K562 (cell line): ENCODE results near the gene PDCD6IP. TPM values are rescaled to one million over a fixed set of nuclear protein-coding genes. Genes with fewer than 3 reads are reported as not detected.

ENCODE experiments used
- ATAC-seq: fragments of 200-7000 bp; cut with Tn5 transposase; 3 replicates; pipeline ENCODE4 v1.9.1; 2020; ENCODE audit warnings: moderate library complexity
- BruUV-seq: library from RNA; stranded (reverse); fragments of 400-500 nt; replicated peaks from 2 replicates; lab custom pipeline; 2021; lab: Mats Ljungman, UMichigan
- CTCF ChIA-PET: fragments of 300-600 bp; formaldehyde crosslinking; extraction: SDS; loops from one replicate; lab custom pipeline; 2021; ENCODE audit warnings: low intra/inter-chr PET ratio; lab: Yijun Ruan, JAX
- POLR2A ChIA-PET: fragments of 300-600, 350-650 bp; sonication (Branson Sonifier 250); formaldehyde crosslinking; extraction: SDS; loops from one replicate; lab custom pipeline; 2021; ENCODE audit warnings: antibody characterized with exemption, inconsistent platforms; lab: Yijun Ruan, JAX
- DNase-seq, 4 experiments: peaks; one replicate each; pipeline versions ENCODE4 v3.0.0 to v3.0.0-alpha.2; 2011 to 2018; ENCODE audit warnings: low spot score in 3 of 4, mixed read lengths in 3 of 4; ENCODE audit errors: extremely low read depth in 1 of 4
- FAIRE-seq: peaks from 2 replicates; lab custom pipeline; 2011; peaks lifted over from hg19 to GRCh38; lab: Jason Lieb, UNC
- H2AFZ ChIP-seq: 2 replicates; pipeline ENCODE4 v1.6.0; 2011; ENCODE audit warnings: low read depth, low read length, control low read depth, inconsistent platforms
- H3K27ac ChIP-seq: fragments of 200-600 bp; 3 replicates; pipeline ENCODE4 v1.8.0; 2011; ENCODE audit warnings: low read depth, mild to moderate bottlenecking, control low read depth, inconsistent platforms, low read length, moderate library complexity, mixed read lengths; ENCODE audit errors: extremely low read depth
- H3K27me3 ChIP-seq, 2 experiments: fragments of 300-600 bp in 1 of 2; 2 replicates in 1 of 2; 3 replicates in 1 of 2; pipeline versions ENCODE4 v1.6.0 to v1.8.0; 2011; ENCODE audit warnings: inconsistent platforms in 2 of 2, low read length in 2 of 2, mild to moderate bottlenecking in 1 of 2, mixed read lengths in 1 of 2, moderate library complexity in 1 of 2; ENCODE audit not compliant: control insufficient read depth in 2 of 2, insufficient read depth in 2 of 2
- H3K36me3 ChIP-seq: fragments of 300-600 bp; 3 replicates; pipeline ENCODE4 v1.8.0; 2011; ENCODE audit warnings: mild to moderate bottlenecking, low read length, inconsistent platforms; ENCODE audit not compliant: control insufficient read depth, insufficient read depth
- H3K4me1 ChIP-seq, 2 experiments: fragments of 200-600 bp in 1 of 2; replicated peaks in 1 of 2; 2 replicates in 1 of 2; 3 replicates in 1 of 2; pipeline versions ENCODE4 v1.5.1 to v1.8.0; 2011; ENCODE audit warnings: inconsistent platforms in 2 of 2, low read length in 2 of 2, mild to moderate bottlenecking in 1 of 2, mixed read lengths in 1 of 2, moderate library complexity in 1 of 2; ENCODE audit not compliant: control insufficient read depth in 2 of 2, insufficient read depth in 2 of 2
- H3K4me2 ChIP-seq: 2 replicates; pipeline ENCODE4 v1.6.1; 2011; ENCODE audit warnings: low read length, control low read depth, inconsistent platforms, mixed read lengths; ENCODE audit not compliant: insufficient read depth
- H3K4me3 ChIP-seq: fragments of 200-600 bp; sonication (generic), shearing (Covaris generic); 2 replicates; pipeline ENCODE4 v1.5.1; 2016; ENCODE audit warnings: control low read depth, inconsistent platforms
- H3K79me2 ChIP-seq: fragments of 200-600 bp; 3 replicates; pipeline ENCODE4 v1.8.0; 2011; ENCODE audit warnings: low read length, inconsistent platforms; ENCODE audit not compliant: control insufficient read depth, insufficient read depth
- H3K9ac ChIP-seq, 2 experiments: 2 replicates each; pipeline versions ENCODE4 v1.6.0 to v1.6.1; 2011; ENCODE audit warnings: low read depth in 2 of 2, low read length in 2 of 2, control low read depth in 1 of 2, inconsistent platforms in 1 of 2, mild to moderate bottlenecking in 1 of 2, mixed read lengths in 1 of 2; ENCODE audit not compliant: insufficient read depth in 1 of 2
- H3K9me1 ChIP-seq: one replicate; pipeline ENCODE4 v1.6.0; 2011; ENCODE audit warnings: inconsistent platforms, mild to moderate bottlenecking, low read length, moderate library complexity; ENCODE audit not compliant: control insufficient read depth, insufficient read depth
- H3K9me3 ChIP-seq: replicated peaks from 2 replicates; pipeline ENCODE4 v1.5.1; 2011; ENCODE audit warnings: low read depth, low read length, inconsistent platforms; ENCODE audit not compliant: control insufficient read depth, insufficient read depth
- H4K20me1 ChIP-seq: replicated peaks from 2 replicates; pipeline ENCODE4 v1.6.1; 2011; ENCODE audit warnings: low read length, inconsistent platforms, mixed read lengths; ENCODE audit not compliant: control insufficient read depth, insufficient read depth
- ARID4B ChIP-seq: sonication (generic); formaldehyde crosslinking; IDR thresholded peaks from 2 replicates; pipeline ENCODE4 v1.8.0; 2022; ENCODE audit warnings: mild to moderate bottlenecking, missing genetic modification reagents
- DIDO1 ChIP-seq: fragments of 450-650 bp; IDR thresholded peaks from 2 replicates; pipeline ENCODE4 v1.6.1; 2016; ENCODE audit warnings: low read depth, missing biosample characterization, missing genetic modification characterization
- DPF2 ChIP-seq: fragments of 450-650 bp; IDR thresholded peaks from 2 replicates; pipeline ENCODE4 v1.6.1; 2016
- HDAC8 ChIP-seq: fragments of 450-650 bp; IDR thresholded peaks from 2 replicates; pipeline ENCODE4 v1.6.1; 2016; ENCODE audit warnings: mild to moderate bottlenecking, missing genetic modification characterization, moderate library complexity, missing compliant biosample characterization
- PKNOX1 ChIP-seq: fragments of 450-650 bp; IDR thresholded peaks from 2 replicates; pipeline ENCODE4 v1.6.1; 2016
- WGBS: fragments of 100-300 bp; shearing (Covaris generic); methylation state at CpG from one replicate; pipeline ENCODE4 v1.1.6; 2016; ENCODE audit warnings: low coverage, mixed read lengths; ENCODE audit not compliant: insufficient coverage; ENCODE audit errors: missing lambda C conversion rate; 5-methylcytosine and 5-hydroxymethylcytosine counted together
- in situ Hi-C: fragments of 300-500 bp; cut with MboI; formaldehyde crosslinking; loops from 4 replicates; pipeline ENCODE4 v1.15.0; 2018; ENCODE audit warnings: inconsistent platforms, mixed read lengths
- intact Hi-C: fragments of 100-400 bp; cut with micrococcal nuclease; formaldehyde crosslinking; loops from 2 replicates; pipeline ENCODE4 v1.14.2; 2022
- polyA plus RNA-seq, 8 experiments: library from polyadenylated mRNA; depleted of rRNA in 4 of 8; stranded (reverse) in 5 of 8; unstranded in 3 of 8; fragments of >200 nt; fragmentation: Nextera tagmentation in 2 of 8; fragmentation: Illumina TruSeq in 1 of 8; extraction: Ambion mirVana in 2 of 8; extraction: Trizol in 1 of 8; gene quantifications; 2 replicates each; pipeline versions ENCODE4 v1.2.1 to v1.2.3, GENCODE V29; 2011 to 2014; ENCODE audit warnings: inconsistent platforms in 1 of 8, missing spikeins in 1 of 8
- total RNA-seq, 7 experiments: library from RNA; depleted of rRNA in 6 of 7; stranded (reverse); fragments of >200 nt in 6 of 7; fragmentation: Illumina TruSeq in 2 of 7; extraction: Trizol in 2 of 7; gene quantifications; 2 replicates each; pipeline versions ENCODE4 v1.2.1 to v1.2.3, GENCODE V29; 2011 to 2021; ENCODE audit warnings: low replicate concordance in 1 of 7

PDCD6IP gene
- total and polyA plus RNA-seq, 9 of the 15 experiments (the other 6 are each of a cell fraction or from before 2014, with no cell fraction given) = 40.2 to 302 (median 122) TPM

GRCh38 chr3:33750211-33750548 lies 48.2 kb upstream of the PDCD6IP start:
- Histone ChIP-seq H3K9me3 (no peaks in the 10 kb centered on the region; the same call in 1 of the 2 replicates), H3K27ac (no peak overlapping the region), H4K20me1 (no peaks in the 10 kb centered on the region), H3K79me2 (no peaks in the 10 kb centered on the region), H3K9me1 (no peaks in the 10 kb centered on the region), H3K27me3 (no peaks in the 10 kb centered on the region), H3K36me3 (no peaks in the 10 kb centered on the region), H3K4me2 (no peak overlapping the region), H2AFZ (no peak overlapping the region), H3K4me3 (no peak overlapping the region), H3K4me1 (no peaks in the 10 kb centered on the region; a peak in 1 of 5 replicates), H3K9ac (no peak overlapping the region)
- in situ Hi-C loops (no loop called here), intact Hi-C loops (no loop called here)
- 31% methylated on average over 3 of the region's 3 CpGs for WGBS
- ChIA-PET CTCF (no interaction called here), POLR2A (interaction anchor here (0.5 kb wide), 1 partner anchor 67 kb away, joined by 3 read pairs; no protein-coding TSS in a partner anchor)
- peak; percentile 85 for TF ChIP-seq PKNOX1
- no peak for TF ChIP-seq ARID4B (CRISPR knock-in tag)
- no peak for TF ChIP-seq HDAC8 (tag)
- TF ChIP-seq DIDO1 (tag) = no peak
- TF ChIP-seq DPF2 = no peak
- FAIRE-seq (no peak), ATAC-seq (no peak), DNase-seq (no peak)
- BruUV-seq = no TSS peak
